GM18868 (cell line): ENCODE results near the gene CAPN5.

ENCODE experiments used
- ATAC-seq: cut with Tn5 transposase; IDR thresholded peaks from one replicate; pipeline ENCODE4 v1.9.1; 2021; ENCODE audit warnings: mild to moderate bottlenecking, moderate library complexity; ENCODE audit not compliant: unreplicated experiment

Gene CAPN5

GRCh38 chr11:77129069-77129841, 62.5 kb downstream of the CAPN5 start:
- no peak for ATAC-seq

- no peak for ATAC-seq
These were observed 63.3 kb downstream of the CAPN5 start for GRCh38 chr11:77129842-77130756.

- ATAC-seq: no peak
These were observed 64.2 kb downstream of the CAPN5 start for GRCh38 chr11:77130763-77131513.

- ATAC-seq: no peak
These were observed 64.8 kb downstream of the CAPN5 start for GRCh38 chr11:77131560-77131959.

- no peak for ATAC-seq
These were observed 68.3 kb downstream of the CAPN5 start for GRCh38 chr11:77135069-77135468.

- ATAC-seq: no peak
These were observed 69.3 kb downstream of the CAPN5 start for GRCh38 chr11:77136074-77136473.

- no peak for ATAC-seq
These were observed 70.1 kb downstream of the CAPN5 start for GRCh38 chr11:77136784-77137420.

- no peak for ATAC-seq
These were observed 70.7 kb downstream of the CAPN5 start for GRCh38 chr11:77137421-77137820.

GRCh38 chr11:77138106-77138649, 71.4 kb downstream of the CAPN5 start:
- ATAC-seq: no peak

- no peak for ATAC-seq
These were observed 72.4 kb downstream of the CAPN5 start for GRCh38 chr11:77139201-77139600.

- no peak for ATAC-seq
These were observed 73.6 kb downstream of the CAPN5 start for GRCh38 chr11:77140231-77140851.

GRCh38 chr11:77141034-77141433, 74.3 kb downstream of the CAPN5 start:
- ATAC-seq: no peak

- no peak for ATAC-seq
These were observed 74.7 kb downstream of the CAPN5 start for GRCh38 chr11:77141475-77141874.

- peak; percentile 56 for ATAC-seq
These were observed 75.6 kb downstream of the CAPN5 start for GRCh38 chr11:77142091-77142975.

GRCh38 chr11:77143405-77144020, 76.7 kb downstream of the CAPN5 start:
- ATAC-seq: no peak

GRCh38 chr11:77144196-77144856, 77.6 kb downstream of the CAPN5 start:
- ATAC-seq: no peak

GRCh38 chr11:77144857-77145428, 78.2 kb downstream of the CAPN5 start:
- no peak for ATAC-seq
